ENCODE data around the gene RBCK1.
"Not testable (repeated sequence)": the region's sequence is repeated elsewhere in the genome, so short reads cannot be mapped to it uniquely, and the experiment has no call there.

RBCK1 gene

GRCh38 chr20:407953-408842 lies at the start of gene RBCK1:
RBCK1 (plus strand) TSS chr20:408299; CDS start chr20:408758, 459 bp downstream.
- peak; percentile 95 for DNase-seq

- no peak for DNase-seq
Measured at GRCh38 chr20:358891-359555, 49.1 kb upstream of the RBCK1 start.

GRCh38 chr20:361561-361960 lies 46.5 kb upstream of the RBCK1 start:
- peak; percentile 30 for DNase-seq

GRCh38 chr20:362271-363254 lies 45.5 kb upstream of the RBCK1 start:
- DNase-seq: no peak

- DNase-seq: no peak
Measured at GRCh38 chr20:363319-364078, 44.6 kb upstream of the RBCK1 start.

GRCh38 chr20:364905-365794 lies 42.9 kb upstream of the RBCK1 start:
- DNase-seq: no peak

- DNase-seq: no peak
Measured at GRCh38 chr20:366041-366718, 41.9 kb upstream of the RBCK1 start.

- DNase-seq: no peak
Measured at GRCh38 chr20:366719-367485, 41.2 kb upstream of the RBCK1 start.

GRCh38 chr20:367486-367887 lies 40.6 kb upstream of the RBCK1 start:
- DNase-seq: no peak

- no peak for DNase-seq
Measured at GRCh38 chr20:368915-369314, 39.2 kb upstream of the RBCK1 start.

GRCh38 chr20:370151-370600 lies 37.9 kb upstream of the RBCK1 start:
- no peak for DNase-seq

GRCh38 chr20:370977-371754 lies 36.9 kb upstream of the RBCK1 start:
- no peak for DNase-seq

- DNase-seq: no peak
Measured at GRCh38 chr20:371755-372542, 36.1 kb upstream of the RBCK1 start.

- DNase-seq: not testable (repeated sequence)
Measured at GRCh38 chr20:372543-373082, 35.5 kb upstream of the RBCK1 start.

GRCh38 chr20:373171-373890 lies 34.8 kb upstream of the RBCK1 start:
- no peak for DNase-seq

GRCh38 chr20:375265-375889 lies 32.7 kb upstream of the RBCK1 start:
- DNase-seq: no peak
